ENCODE results near the gene ZNF878.

- TF ChIP-seq ZSCAN29 (CRISPR knock-in tag; conservative IDR thresholded peaks at IDR 0.05), result no peak
- no peak for TF ChIP-seq ZNF713 (CRISPR knock-in tag; IDR thresholded peaks at IDR 0.05)
- no peak for TF ChIP-seq BATF2 (CRISPR knock-in tag; IDR thresholded peaks at IDR 0.05)
- no peak for TF ChIP-seq BRCA1 (CRISPR knock-in tag; IDR thresholded peaks at IDR 0.05)
- TF ChIP-seq ZBTB46 (CRISPR knock-in tag; IDR thresholded peaks at IDR 0.05; ENCODE audit: borderline replicate concordance), result no peak
- TF ChIP-seq ZNF180 (CRISPR knock-in tag; IDR thresholded peaks at IDR 0.05; ENCODE audit: borderline replicate concordance, low read depth), result no peak
Observed at GRCh38 chr19:12098040-12098439, 45.3 kb upstream of the ZNF878 start.
